ENCODE results near the gene KRT83. TPM values are rescaled to one million over a fixed set of nuclear protein-coding genes. Genes with fewer than 3 reads are reported as not detected.
"Not testable (repeated sequence)": the region's sequence is repeated elsewhere in the genome, so short reads cannot be mapped to it uniquely, and the experiment has no call there.

KRT83 gene
- total RNA-seq, 1 donor from 2014 or later: not detected

- DNase-seq (ENCODE audit: low spot score): no peak
These were observed 11.2 kb upstream of the KRT83 start for GRCh38 chr12:52332381-52332780.

DNA sequence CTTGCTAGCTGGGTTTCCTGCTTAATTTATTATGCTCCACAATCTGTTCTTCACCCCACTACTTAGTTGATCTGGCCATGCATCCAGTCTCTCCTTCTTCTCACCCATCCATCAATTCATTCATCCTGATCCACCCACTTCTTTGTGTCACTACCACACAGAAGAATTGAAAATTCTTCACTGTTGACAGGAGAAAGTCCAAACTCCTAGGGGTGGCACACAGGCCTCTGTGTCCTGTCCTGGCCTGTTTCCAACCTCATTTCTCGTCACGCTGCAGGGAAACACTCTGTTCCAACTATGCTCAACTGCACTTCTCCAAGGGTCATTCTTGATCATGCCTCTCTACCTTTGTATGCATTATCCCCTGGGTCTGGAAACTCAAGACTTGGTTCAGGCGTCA, 10.6 kb upstream of the KRT83 start:
- peak; percentile 68 for DNase-seq (ENCODE audit: low spot score)

DNA sequence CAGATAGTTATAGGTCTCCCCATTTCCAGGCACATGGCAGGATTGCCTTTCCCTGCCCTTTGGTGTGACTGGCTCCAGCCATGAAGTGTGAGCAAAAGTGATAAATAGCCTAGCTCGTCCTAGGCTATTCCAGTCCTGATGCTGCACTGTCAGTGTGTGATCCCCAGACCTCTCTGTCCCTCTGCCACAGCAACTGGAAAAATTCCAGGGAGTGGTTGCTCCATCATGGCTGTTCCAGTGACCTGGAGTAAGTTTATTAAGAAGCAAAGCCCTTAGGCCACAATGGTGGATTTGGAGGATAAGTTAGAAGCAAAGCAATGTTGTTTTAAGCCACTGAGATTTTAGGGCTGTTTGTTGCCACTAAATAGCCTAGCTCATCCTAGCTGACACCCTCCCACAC, 9.8 kb upstream of the KRT83 start:
- DNase-seq (ENCODE audit: low spot score): no peak

GRCh38 chr12:52327830-52328500, 6.8 kb upstream of the KRT83 start:
- DNase-seq (ENCODE audit: low spot score): no peak

DNA sequence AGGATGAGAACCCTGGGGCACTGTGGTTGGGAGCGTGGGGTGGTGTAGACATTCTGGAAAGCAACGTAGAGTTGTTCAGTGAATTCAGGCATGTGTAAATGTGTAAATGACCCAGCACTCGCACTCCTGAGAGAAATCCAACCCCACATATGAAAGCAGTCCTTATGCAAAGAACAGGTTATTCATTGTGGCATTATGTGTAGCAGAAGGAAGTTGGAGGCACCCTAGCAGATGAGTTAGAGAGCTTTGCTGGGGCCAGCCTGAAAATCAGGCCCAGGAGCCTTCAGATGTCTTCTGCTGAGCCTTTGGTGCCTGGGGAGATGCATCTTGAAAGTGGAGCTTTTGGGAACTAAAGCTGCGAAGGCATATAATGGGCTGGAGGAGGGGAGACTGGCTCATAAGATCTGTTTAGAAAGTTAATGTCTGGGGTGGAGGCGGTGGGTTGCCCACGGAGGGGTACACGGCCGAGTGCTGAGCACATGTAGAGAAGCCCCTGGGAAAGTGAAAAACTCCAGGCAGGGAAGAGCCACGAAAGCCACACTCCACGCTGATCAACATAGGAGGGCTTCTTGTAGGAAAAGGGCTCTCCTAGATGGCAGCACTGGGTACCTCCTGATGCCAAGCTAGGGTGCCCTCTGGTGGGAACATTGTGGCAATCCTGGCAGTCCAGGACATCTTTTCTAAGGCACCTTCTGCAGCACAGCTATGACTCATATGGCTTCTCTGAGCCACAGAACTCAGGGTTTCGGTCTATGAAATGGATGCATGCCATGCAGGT, 6.0 kb upstream of the KRT83 start:
- DNase-seq (ENCODE audit: low spot score): peak; percentile 90

- no peak for DNase-seq (ENCODE audit: low spot score)
These were observed 2.9 kb upstream of the KRT83 start for GRCh38 chr12:52324153-52324444.

- DNase-seq (ENCODE audit: low spot score): no peak
These were observed 2.4 kb upstream of the KRT83 start for GRCh38 chr12:52323416-52324152.

- no peak for DNase-seq (ENCODE audit: low spot score)
These were observed 1.8 kb upstream of the KRT83 start for GRCh38 chr12:52323001-52323400.

GRCh38 chr12:52322069-52322468, 871 bp upstream of the KRT83 start:
- no peak for DNase-seq (ENCODE audit: low spot score)

DNA sequence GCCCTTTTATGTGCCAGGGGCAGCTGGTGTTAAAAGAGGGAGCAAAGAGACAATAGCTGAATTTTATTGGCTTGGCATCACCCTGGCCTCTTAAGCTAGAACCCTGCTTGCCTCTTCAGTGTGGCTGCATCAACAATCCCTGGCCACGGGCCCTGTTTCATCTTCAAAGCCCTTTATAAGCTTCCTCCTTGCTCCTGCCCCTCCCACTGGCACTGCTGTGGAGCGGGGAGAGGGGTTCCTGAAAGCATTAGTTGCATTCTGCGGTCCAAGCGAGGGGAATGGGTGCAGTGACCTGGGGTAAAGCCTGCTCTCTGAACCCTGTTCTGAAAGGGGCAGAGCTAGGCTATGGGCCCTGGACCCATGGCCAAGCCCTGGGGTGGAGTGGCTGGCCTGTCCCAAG, 220 bp upstream of the KRT83 start:
- no peak for DNase-seq (ENCODE audit: low spot score)

GRCh38 chr12:52319097-52319496, 2.1 kb downstream of the KRT83 start:
- no peak for DNase-seq (ENCODE audit: low spot score)

GRCh38 chr12:52318241-52318990, 2.8 kb downstream of the KRT83 start:
- no peak for DNase-seq (ENCODE audit: low spot score)

DNA sequence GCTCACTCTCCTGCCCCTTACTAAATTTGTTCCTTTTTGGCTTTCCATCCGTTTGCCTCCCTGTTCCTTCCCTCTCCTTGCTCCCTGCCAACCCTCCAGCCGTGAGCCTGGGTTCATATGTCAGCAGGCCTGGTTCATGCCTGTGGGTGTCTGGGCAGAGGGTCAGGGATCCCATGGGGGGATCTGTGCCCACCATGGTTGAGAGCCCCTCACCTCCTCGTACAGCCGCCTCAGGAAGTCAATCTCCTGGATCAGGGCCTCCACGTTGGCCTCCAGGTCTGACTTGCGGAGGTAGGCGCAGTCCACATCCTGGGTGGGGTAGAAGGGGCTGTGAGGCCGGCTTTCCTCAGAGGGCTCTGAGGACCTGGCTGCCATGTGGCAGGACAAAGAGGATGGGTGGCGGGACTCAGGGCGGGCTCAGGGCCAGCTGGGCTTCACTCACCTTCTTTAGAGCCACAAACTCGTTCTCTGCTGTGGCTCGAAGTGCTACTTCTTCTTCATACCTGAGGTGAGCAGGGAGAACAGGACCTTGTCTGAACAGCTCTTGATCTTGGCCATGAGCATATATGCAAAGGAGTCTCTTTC, 3.6 kb downstream of the KRT83 start:
- no peak for DNase-seq (ENCODE audit: low spot score)

DNA sequence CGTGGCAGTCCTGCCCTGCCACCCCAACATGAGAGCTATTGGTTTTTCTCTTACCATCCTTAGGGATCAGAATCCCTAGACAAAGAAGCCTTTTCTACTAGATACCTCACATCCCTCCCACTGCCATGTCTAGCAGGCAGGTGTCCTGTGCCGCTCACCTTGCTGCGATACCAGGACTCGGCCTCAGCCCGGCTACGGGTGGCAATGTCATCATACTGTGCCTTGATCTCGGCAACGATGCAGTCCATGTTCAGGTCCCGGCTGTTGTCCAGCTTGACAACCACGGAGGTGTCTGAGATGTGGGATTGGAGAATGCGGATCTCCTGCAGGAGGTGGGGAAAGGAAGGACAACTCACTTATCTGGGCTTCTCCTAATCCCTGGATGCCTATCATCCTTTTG, 4.5 kb downstream of the KRT83 start:
- DNase-seq (ENCODE audit: low spot score): no peak

GRCh38 chr12:52316290-52316689, 4.9 kb downstream of the KRT83 start:
- no peak for DNase-seq (ENCODE audit: low spot score)

DNA sequence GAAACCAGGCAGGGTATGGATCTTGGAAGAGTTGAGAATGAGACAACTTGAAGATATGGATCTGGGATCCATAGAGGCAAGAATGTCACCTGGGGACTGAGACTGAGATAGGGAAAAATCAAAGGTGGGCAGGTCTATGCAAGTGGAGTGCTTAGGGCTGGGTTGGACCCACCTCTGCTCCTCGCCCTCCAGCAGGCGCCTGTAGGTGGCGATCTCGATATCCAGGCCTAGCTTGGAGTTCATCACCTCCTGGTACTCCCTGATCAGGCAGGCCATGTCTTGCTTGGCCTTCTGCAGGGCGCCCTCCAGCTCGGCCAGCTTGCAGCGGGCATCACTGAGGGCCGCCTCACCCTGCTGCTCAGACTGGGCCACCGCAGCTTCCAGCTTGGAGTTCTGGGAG, 5.5 kb downstream of the KRT83 start:
- DNase-seq (ENCODE audit: low spot score): not testable (repeated sequence)

GRCh38 chr12:52314511-52314910, 6.7 kb downstream of the KRT83 start:
- DNase-seq (ENCODE audit: low spot score): no peak

DNA sequence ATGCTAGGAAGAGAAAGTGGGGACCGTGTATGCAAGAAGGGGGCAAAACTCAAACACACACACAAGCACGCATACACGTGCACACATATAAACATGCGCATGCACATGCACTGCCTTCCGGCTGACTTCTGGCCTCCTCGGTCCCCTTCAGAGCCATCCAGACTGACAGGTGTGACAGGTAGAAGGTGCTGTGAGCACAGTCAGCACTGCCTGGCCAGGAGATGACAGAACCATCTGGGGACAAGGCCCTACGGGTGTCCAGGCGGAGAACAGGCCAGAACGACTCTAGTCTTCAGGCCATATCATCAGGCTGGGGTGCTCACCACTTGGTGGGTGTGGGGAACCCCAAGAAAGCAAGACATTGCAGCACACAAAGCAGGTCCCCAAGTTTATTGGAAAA, 7.3 kb downstream of the KRT83 start:
- no peak for DNase-seq (ENCODE audit: low spot score)

DNA sequence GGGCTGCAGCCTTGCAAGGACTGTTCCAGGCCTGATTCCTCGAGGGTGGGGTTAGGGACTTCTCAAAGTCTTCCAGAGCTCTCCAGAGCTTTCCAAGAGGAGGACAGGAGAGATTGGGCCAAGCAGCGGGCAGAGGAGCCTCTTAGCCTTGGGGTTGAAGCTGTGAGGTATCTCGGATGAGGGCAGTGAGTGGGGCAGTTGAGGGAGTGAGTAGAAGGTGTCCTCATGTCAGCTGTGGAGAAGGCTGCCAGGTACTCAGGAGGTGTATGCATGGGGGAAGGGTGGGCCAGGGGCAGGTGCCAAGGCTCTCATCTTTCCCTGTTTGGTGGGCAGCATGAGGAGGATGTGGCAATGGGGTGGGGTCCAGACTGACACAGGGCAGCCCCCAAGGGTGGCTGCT, 7.7 kb downstream of the KRT83 start:
- no peak for DNase-seq (ENCODE audit: low spot score)

DNA sequence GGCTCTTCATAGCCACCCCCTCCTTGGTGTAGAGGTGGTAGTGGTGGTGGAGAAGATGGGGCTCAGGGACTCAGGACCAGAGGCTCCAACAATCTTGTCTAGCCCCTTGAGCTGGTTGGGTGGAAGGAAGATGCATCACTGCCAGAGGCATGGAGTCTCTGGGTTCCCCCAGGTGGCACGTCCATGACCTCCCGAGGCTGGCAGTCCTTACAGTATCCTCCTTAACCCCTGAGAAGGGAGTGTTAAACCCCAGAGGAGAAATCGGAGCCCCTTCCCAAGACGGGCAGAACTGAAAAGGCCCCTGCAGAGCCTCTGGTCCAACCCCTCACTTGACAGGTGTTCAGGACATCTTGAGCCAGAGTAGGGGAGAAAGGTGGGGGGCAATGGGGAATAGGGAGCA, 9.1 kb downstream of the KRT83 start:
- DNase-seq (ENCODE audit: low spot score): no peak

GRCh38 chr12:52311285-52311648, 9.9 kb downstream of the KRT83 start:
- peak; percentile 27 for DNase-seq (ENCODE audit: low spot score)

Measured in mucosa of gallbladder (tissue), 1 donor.